ENCODE measurements around the gene LRP1B. TPM values are rescaled to one million over a fixed set of nuclear protein-coding genes. Genes with fewer than 3 reads are reported as not detected.

LRP1B gene
- total RNA-seq, 1 donor from 2014 or later, result 0.12 TPM

- no peak for DNase-seq (ENCODE audit: low read depth)
- TF ChIP-seq, protein P1, sequence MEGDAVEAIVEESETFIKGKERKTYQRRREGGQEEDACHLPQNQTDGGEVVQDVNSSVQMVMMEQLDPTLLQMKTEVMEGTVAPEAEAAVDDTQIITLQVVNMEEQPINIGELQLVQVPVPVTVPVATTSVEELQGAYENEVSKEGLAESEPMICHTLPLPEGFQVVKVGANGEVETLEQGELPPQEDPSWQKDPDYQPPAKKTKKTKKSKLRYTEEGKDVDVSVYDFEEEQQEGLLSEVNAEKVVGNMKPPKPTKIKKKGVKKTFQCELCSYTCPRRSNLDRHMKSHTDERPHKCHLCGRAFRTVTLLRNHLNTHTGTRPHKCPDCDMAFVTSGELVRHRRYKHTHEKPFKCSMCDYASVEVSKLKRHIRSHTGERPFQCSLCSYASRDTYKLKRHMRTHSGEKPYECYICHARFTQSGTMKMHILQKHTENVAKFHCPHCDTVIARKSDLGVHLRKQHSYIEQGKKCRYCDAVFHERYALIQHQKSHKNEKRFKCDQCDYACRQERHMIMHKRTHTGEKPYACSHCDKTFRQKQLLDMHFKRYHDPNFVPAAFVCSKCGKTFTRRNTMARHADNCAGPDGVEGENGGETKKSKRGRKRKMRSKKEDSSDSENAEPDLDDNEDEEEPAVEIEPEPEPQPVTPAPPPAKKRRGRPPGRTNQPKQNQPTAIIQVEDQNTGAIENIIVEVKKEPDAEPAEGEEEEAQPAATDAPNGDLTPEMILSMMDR (conservative IDR thresholded peaks at IDR 0.05; ENCODE audit: low read depth, low read length), result no peak
- no peak overlapping the region for H3K4me3 ChIP-seq (ENCODE audit: low read depth, low read length)
Observed at GRCh38 chr2:141125432-141125831, 1005.4 kb downstream of the LRP1B start.

- TF ChIP-seq, protein P1 (conservative IDR thresholded peaks at IDR 0.05; ENCODE audit: low read depth, low read length), result no peak
- no peak for DNase-seq (ENCODE audit: low read depth)
- no peak overlapping the region for H3K4me3 ChIP-seq (ENCODE audit: low read depth, low read length)
Observed at GRCh38 chr2:141118836-141119235, 1012.0 kb downstream of the LRP1B start.

GRCh38 chr2:141113301-141113700, 1017.5 kb downstream of the LRP1B start:
- TF ChIP-seq, protein P1 (conservative IDR thresholded peaks at IDR 0.05; ENCODE audit: low read depth, low read length), result no peak
- no peak for DNase-seq (ENCODE audit: low read depth)
- H3K4me3 ChIP-seq (ENCODE audit: low read depth, low read length), result no peak overlapping the region

- H3K4me3 ChIP-seq (ENCODE audit: low read depth, low read length), result no peak overlapping the region
- TF ChIP-seq, protein P1 (conservative IDR thresholded peaks at IDR 0.05; ENCODE audit: low read depth, low read length), result peak; percentile 49
- DNase-seq (ENCODE audit: low read depth), result peak; percentile 0
Observed at GRCh38 chr2:141109633-141110032, 1021.2 kb downstream of the LRP1B start.

GRCh38 chr2:141105763-141106162, 1025.1 kb downstream of the LRP1B start:
- no peak overlapping the region for H3K4me3 ChIP-seq (ENCODE audit: low read depth, low read length)
- TF ChIP-seq, protein P1 (conservative IDR thresholded peaks at IDR 0.05; ENCODE audit: low read depth, low read length), result no peak
- DNase-seq (ENCODE audit: low read depth), result no peak

- TF ChIP-seq, protein P1 (conservative IDR thresholded peaks at IDR 0.05; ENCODE audit: low read depth, low read length), result no peak
- H3K4me3 ChIP-seq (ENCODE audit: low read depth, low read length), result no peak overlapping the region
- no peak for DNase-seq (ENCODE audit: low read depth)
Observed at GRCh38 chr2:141103216-141103615, 1027.6 kb downstream of the LRP1B start.

GRCh38 chr2:141079231-141079630, 1051.6 kb downstream of the LRP1B start:
- no peak overlapping the region for H3K4me3 ChIP-seq (ENCODE audit: low read depth, low read length)
- no peak for DNase-seq (ENCODE audit: low read depth)
- TF ChIP-seq, protein P1 (conservative IDR thresholded peaks at IDR 0.05; ENCODE audit: low read depth, low read length), result no peak

Measured in epithelial cell of proximal tubule (primary cell).